ENCODE data around the gene PTPN14. TPM values are rescaled to one million over a fixed set of nuclear protein-coding genes. Genes with fewer than 3 reads are reported as not detected.
"Not testable (repeated sequence)": the region's sequence is repeated elsewhere in the genome, so short reads cannot be mapped to it uniquely, and the experiment has no call there.

Gene PTPN14
- total RNA-seq, 1 experiment from 2014 or later = 37.5 TPM

GRCh38 chr1:214579183-214579582, 27.8 kb upstream of the PTPN14 start:
- no peak overlapping the region for H3K27ac ChIP-seq (ENCODE audit: low read depth, low read length)
- no peaks in the 10 kb centered on the region for H3K27me3 ChIP-seq (ENCODE audit: insufficient read depth, low read length)
- ChIA-PET CTCF (no interaction called here), RAD21 (ENCODE audit: low non-redundant PET in 1 of 2, low total read pairs in 2 of 2, uncharacterized antibody in 2 of 2, unreplicated experiment in 2 of 2) (no interaction called here), POLR2A (no interaction called here)
- ATAC-seq = no peak
- no peaks in the 10 kb centered on the region for H3K79me2 ChIP-seq (ENCODE audit: insufficient read depth, low read length)
- H3K9ac ChIP-seq (ENCODE audit: low read length) = no peak overlapping the region
- no peak overlapping the region for H3K4me2 ChIP-seq (ENCODE audit: low read length)
- DNase-seq (ENCODE audit: low read depth, low spot score) = no peak
- H2AFZ ChIP-seq (ENCODE audit: low read depth, low read length, poor library complexity, severe bottlenecking) = no peak overlapping the region
- H3K9me3 ChIP-seq (ENCODE audit: control insufficient read depth in 1 of 2, insufficient read depth in 1 of 2, low read depth in 1 of 2, low read length in 2 of 2) = peaks cover 0 to 11% of the 10 kb centered on the region in 2 experiments; a peak in 2 of 4 replicates
- TF ChIP-seq ATF3 (IDR thresholded peaks at IDR 0.05) (no peak), POLR2AphosphoS5 (IDR thresholded peaks at IDR 0.05; ENCODE audit: low read depth, low read length) (no peak), EZH2 (IDR thresholded peaks at IDR 0.05) (no peak), CBX3 (IDR thresholded peaks at IDR 0.05; ENCODE audit: low read depth) (no peak), CEBPB (IDR thresholded peaks at IDR 0.05; ENCODE audit: low read depth) (no peak), MAX (IDR thresholded peaks at IDR 0.05) (no peak), TCF7L2 (IDR thresholded peaks at IDR 0.05; ENCODE audit: borderline replicate concordance, extremely low read depth, insufficient read depth, insufficient read length) (no peak), CTCF (IDR thresholded peaks at IDR 0.05 in 2 of 3, conservative IDR thresholded peaks at IDR 0.05 in 1 of 3; ENCODE audit: borderline replicate concordance in 1 of 3, insufficient read depth in 1 of 3, low read depth in 2 of 3, low read length in 2 of 3) (no peak), ELF1 (IDR thresholded peaks at IDR 0.05; ENCODE audit: borderline replicate concordance, low read depth) (no peak), SRF (IDR thresholded peaks at IDR 0.05; ENCODE audit: low read depth) (no peak), RAD21 (IDR thresholded peaks at IDR 0.05; ENCODE audit: low read depth) (no peak), REST (IDR thresholded peaks at IDR 0.05; ENCODE audit: low read depth) (no peak), JUND (IDR thresholded peaks at IDR 0.05) (no peak), EGR1 (IDR thresholded peaks at IDR 0.05; ENCODE audit: low read depth) (no peak), SP1 (IDR thresholded peaks at IDR 0.05; ENCODE audit: low read depth) (no peak), YY1 (IDR thresholded peaks at IDR 0.05; ENCODE audit: extremely low read depth, insufficient replicate concordance, low read depth, low read length) (no peak)
- no TSS peak for BruUV-seq (replicated peaks)
- no peak overlapping the region for H3K4me3 ChIP-seq (replicated peaks in 1 of 2; ENCODE audit: low read depth in 1 of 2, low read length in 2 of 2)
- H4K20me1 ChIP-seq (ENCODE audit: insufficient read depth) = no peaks in the 10 kb centered on the region
- peaks cover 12 to 18% of the 10 kb centered on the region in 2 experiments for H3K4me1 ChIP-seq (ENCODE audit: control insufficient read depth in 1 of 2, insufficient read depth in 2 of 2, low read length in 2 of 2)
- H3K9me2 ChIP-seq (ENCODE audit: insufficient read depth) = no peaks in the 10 kb centered on the region
- intact Hi-C loops (cut with micrococcal nuclease) = no loop called here
- H3K36me3 ChIP-seq (ENCODE audit: control insufficient read depth in 1 of 2, insufficient read depth in 2 of 2, low read length in 2 of 2) = no peaks in the 10 kb centered on the region

GRCh38 chr1:214576120-214576519, 24.7 kb upstream of the PTPN14 start:
- H3K9me3 ChIP-seq (ENCODE audit: control insufficient read depth in 1 of 2, insufficient read depth in 1 of 2, low read depth in 1 of 2, low read length in 2 of 2) = peaks cover 0 to 11% of the 10 kb centered on the region in 2 experiments; a peak in 2 of 4 replicates
- H3K9me2 ChIP-seq (ENCODE audit: insufficient read depth); RAD21 ChIA-PET (ENCODE audit: low non-redundant PET in 1 of 2, low total read pairs in 2 of 2, uncharacterized antibody in 2 of 2, unreplicated experiment in 2 of 2); DNase-seq (ENCODE audit: low read depth, low spot score); H2AFZ ChIP-seq (ENCODE audit: low read depth, low read length, poor library complexity, severe bottlenecking); CTCF ChIA-PET; H3K4me1 ChIP-seq (ENCODE audit: control insufficient read depth in 1 of 2, insufficient read depth in 2 of 2, low read length in 2 of 2); H3K9ac ChIP-seq (ENCODE audit: low read length); intact Hi-C loops (cut with micrococcal nuclease); H3K27me3 ChIP-seq (ENCODE audit: insufficient read depth, low read length); H3K4me3 ChIP-seq (replicated peaks in 1 of 2; ENCODE audit: low read depth in 1 of 2, low read length in 2 of 2); H4K20me1 ChIP-seq (ENCODE audit: insufficient read depth); ATAC-seq; H3K79me2 ChIP-seq (ENCODE audit: insufficient read depth, low read length); BruUV-seq (replicated peaks); H3K4me2 ChIP-seq (ENCODE audit: low read length); POLR2A ChIA-PET; H3K36me3 ChIP-seq (ENCODE audit: control insufficient read depth in 1 of 2, insufficient read depth in 2 of 2, low read length in 2 of 2); H3K27ac ChIP-seq (ENCODE audit: low read depth, low read length): not testable (repeated sequence)
